Fibroblast of pulmonary artery (primary cell): ENCODE results near the gene P2RY2.
"Not testable (repeated sequence)": the region's sequence is repeated elsewhere in the genome, so short reads cannot be mapped to it uniquely, and the experiment has no call there.

Experiments
- DNase-seq: peaks from one replicate; pipeline ENCODE4 v3.0.0-alpha.2; 2010; ENCODE audit warnings: low read depth
- H3K4me3 ChIP-seq: replicated peaks from 2 replicates; pipeline ENCODE4 v1.5.1; 2011; ENCODE audit warnings: low read depth, mild to moderate bottlenecking, control low read depth, low read length, moderate library complexity
- TF ChIP-seq, protein P1 (sequence below): IDR thresholded peaks from 2 replicates; pipeline ENCODE4 v1.5.1; 2011; ENCODE audit warnings: mild to moderate bottlenecking, control low read depth, low read length, inconsistent platforms; ENCODE audit errors: missing control alignments

The P2RY2 gene

DNA sequence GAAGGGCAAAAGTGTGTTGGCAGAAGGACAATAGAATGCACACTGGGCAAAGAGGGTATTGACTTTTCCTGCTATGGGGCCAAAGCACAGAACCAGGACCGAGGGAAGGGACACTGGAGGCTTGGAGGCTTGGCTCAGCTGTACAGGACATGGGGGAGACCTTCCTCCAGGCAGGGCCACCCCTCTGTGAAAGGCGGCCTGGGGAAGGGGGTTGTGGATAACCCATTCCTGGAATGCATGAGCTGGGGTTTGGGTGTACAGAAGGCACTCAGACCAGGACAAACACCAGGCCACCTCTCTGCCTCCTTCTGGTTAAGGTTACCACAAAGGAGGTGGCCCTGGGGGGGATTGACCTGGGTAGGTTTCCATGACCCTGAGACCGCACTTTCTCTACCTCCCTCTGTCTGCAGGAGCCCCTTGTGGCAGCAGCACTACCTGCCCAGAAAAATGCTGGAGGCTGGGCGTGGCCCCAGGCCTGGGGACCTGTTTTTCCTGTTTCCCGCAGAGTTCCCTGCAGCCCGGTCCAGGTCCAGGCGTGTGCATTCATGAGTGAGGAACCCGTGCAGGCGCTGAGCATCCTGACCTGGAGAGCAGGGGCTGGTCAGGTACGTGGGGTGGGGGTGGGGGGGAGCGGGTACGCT lies 9.6 kb downstream of the P2RY2 start:
- no peak overlapping the region for H3K4me3 ChIP-seq
- DNase-seq, result no peak
- TF ChIP-seq, protein P1, sequence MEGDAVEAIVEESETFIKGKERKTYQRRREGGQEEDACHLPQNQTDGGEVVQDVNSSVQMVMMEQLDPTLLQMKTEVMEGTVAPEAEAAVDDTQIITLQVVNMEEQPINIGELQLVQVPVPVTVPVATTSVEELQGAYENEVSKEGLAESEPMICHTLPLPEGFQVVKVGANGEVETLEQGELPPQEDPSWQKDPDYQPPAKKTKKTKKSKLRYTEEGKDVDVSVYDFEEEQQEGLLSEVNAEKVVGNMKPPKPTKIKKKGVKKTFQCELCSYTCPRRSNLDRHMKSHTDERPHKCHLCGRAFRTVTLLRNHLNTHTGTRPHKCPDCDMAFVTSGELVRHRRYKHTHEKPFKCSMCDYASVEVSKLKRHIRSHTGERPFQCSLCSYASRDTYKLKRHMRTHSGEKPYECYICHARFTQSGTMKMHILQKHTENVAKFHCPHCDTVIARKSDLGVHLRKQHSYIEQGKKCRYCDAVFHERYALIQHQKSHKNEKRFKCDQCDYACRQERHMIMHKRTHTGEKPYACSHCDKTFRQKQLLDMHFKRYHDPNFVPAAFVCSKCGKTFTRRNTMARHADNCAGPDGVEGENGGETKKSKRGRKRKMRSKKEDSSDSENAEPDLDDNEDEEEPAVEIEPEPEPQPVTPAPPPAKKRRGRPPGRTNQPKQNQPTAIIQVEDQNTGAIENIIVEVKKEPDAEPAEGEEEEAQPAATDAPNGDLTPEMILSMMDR, result no peak

DNA sequence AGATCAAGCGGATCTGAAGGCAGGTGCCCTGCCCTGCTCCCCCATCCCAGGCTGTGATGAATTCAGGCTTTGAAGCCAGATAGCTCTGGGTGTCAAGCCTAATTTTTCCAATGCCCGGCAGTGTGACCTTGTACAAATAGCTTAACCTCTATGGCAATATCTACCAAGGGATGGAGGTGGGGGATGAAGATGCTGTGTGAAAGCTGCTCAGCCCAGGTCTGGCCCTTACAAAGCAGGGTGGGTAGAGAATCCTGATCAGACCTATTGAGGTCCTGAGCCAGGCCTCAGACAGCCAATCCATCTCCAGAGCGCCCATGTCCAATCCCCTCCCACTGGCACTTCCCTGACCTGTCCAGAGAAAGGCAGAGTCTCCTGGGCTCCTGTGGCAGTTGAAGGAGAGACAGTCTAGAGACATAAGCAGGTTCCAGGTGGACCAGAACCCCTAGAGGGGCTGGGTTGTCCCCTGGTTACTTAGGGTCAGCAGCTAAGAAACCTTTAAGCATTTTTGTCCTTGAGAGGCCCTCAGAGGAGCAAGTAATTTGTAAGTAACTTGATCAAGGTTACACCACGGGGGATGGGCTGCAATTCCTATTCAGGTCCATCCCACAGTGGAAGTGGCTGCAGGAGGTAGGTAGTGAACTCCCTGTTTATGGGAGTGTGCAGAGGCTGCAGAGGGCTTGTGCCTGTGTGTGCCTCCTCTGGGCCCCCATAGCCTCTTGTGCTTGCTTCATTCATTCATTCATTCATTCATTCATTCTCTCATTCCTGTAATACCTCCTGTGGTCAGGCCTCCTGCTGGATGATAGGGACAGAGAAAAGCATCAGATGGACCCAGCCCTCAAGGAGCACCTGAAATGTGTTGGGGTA lies 10.4 kb downstream of the P2RY2 start:
- DNase-seq, result no peak
- no peak overlapping the region for H3K4me3 ChIP-seq
- TF ChIP-seq, protein P1, result no peak

DNA sequence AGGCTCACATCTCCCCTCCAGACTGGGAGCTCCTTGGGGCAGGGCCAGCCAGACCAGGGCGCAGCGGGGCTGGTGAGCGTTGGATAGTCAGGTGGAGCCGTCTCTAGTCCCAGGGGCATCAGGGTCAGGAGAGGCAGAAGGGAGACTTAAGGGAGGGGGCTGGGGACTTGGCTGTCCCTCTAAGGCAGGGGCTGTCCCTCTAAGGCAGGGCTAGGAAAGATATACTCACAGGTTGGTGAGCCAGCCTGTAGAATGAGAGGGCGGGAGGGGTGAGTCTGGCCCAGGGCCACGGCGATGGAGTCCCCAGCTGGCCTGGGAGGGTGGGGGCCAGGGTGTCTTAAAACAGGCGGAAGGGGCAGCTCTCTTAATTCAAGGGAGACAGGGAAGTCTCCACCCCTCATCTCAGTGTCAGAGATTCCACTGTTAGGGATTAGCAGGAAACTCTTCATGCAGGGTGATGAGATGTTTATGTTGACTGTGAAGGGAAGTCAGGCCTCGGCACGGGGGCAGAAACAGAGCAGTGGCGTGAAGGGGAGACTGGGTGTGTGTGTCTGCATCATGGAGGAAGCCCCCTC lies 11.3 kb downstream of the P2RY2 start:
- DNase-seq, result no peak
- TF ChIP-seq, protein P1, result no peak
- H3K4me3 ChIP-seq, result no peak overlapping the region

DNA sequence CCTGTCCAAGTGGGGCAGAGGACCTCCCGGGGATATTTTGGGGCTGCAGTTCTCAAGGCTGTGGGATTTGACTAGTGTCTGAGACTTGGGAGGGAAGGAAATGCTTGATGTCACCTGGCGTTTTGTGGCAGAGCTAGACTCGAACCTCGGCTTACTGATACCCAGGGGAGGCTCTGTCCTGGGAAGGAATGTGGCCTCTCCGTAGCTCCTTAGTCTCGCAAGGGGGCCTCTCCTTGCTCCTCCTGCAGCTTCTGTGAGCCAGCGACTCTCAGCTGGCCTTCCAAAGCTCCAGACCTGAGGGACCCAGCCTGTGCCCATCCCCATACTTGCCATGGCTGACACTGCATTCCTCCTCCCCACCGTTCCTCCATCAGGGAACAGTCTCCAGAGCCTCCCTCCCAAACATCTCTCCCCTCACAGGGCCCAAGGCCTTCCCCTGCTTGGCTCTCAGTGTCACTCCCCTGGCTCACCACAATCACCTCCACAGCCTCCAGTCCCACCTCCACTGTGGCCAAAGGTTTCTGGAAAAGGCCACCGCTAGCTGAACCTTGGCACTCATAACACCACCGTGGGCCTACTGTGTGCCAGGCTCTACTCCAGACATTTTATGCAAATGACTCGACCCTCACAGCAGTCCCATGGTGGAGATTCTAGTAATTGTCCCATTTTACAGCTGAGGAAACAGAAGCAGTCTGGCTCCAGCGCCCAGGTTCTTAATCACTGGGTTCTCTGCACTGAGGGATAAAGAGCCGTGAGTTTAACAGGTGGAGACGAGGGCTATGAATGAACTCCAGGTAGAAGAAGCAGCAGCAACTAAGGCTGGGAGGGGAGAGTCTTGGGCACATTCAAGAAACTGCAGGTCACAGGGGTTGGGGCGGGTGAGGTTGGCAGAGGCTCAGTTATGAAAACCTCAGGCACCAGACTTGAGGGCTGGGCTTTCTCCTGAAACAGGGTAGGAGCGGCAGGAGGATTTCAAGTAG lies 12.1 kb downstream of the P2RY2 start:
- no peak for DNase-seq
- H3K4me3 ChIP-seq, result no peak overlapping the region
- TF ChIP-seq, protein P1, result no peak

DNA sequence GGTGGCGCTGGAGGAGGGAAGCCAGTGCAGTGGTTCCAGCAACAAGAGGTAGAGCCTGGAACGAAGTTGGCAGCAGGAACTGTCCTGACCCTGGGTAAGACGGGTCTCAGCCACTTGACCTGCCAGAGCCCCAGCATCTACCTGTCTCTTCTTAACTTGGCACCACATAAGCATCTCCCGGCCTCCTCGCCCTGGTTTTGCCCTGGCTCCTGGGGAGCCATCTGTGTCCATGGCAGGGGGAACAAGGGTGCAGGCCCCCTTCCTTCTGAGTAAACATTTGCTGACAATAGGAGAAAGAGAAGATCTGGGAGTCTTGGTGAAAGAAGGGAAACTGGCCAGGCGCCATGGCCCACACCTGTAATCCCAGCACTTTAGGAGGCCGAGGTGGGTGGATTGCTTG lies 12.8 kb downstream of the P2RY2 start:
- TF ChIP-seq, protein P1, result no peak
- no peak overlapping the region for H3K4me3 ChIP-seq
- no peak for DNase-seq

DNA sequence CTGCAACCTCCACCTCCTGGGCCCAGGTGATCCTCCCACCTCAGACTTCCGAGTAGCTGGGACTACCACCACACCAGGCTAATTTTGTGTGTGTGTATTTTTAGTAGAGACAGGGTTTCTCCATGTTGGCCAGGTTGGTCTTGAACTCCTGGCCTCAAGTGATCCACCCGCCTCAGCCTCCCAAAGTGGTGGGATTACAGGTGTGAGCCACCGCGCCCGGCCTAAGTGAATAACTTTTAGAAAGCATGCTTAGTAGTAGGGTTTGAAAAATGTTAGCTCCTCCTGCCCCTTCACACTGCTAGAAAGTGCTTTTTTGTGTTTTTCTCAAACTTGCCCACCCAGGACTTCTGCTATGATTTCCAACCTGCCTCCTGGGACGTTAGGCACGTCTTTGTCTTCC lies 14.4 kb downstream of the P2RY2 start:
- DNase-seq, H3K4me3 ChIP-seq: not testable (repeated sequence)
